NCI-H748 (cell line): ENCODE data around the gene ZNF608.

Source experiments
- DNase-seq: peaks from one replicate; lab custom pipeline; 2025; ENCODE audit not compliant: unreplicated experiment; lab: John Stamatoyannopoulos, UW

ZNF608 gene

GRCh38 chr5:124754206-124754927, 7.9 kb upstream of the ZNF608 start:
- DNase-seq: peak; percentile 86

- DNase-seq: no peak
Observed at GRCh38 chr5:124752854-124753720, 6.6 kb upstream of the ZNF608 start.

- DNase-seq: no peak
Observed at GRCh38 chr5:124751031-124751430, 4.6 kb upstream of the ZNF608 start.

GRCh38 chr5:124748687-124749594, 2.5 kb upstream of the ZNF608 start:
- DNase-seq: peak; percentile 99

- peak; percentile 84 for DNase-seq
Observed at GRCh38 chr5:124747791-124748686, 1.6 kb upstream of the ZNF608 start.

- DNase-seq: peak; percentile 99
Observed at GRCh38 chr5:124746916-124747790, 714 bp upstream of the ZNF608 start.

- DNase-seq: no peak
Observed at GRCh38 chr5:124745007-124745927, 1.2 kb downstream of the ZNF608 start.

GRCh38 chr5:124744170-124744971, 2.1 kb downstream of the ZNF608 start:
- peak; percentile 65 for DNase-seq

GRCh38 chr5:124743602-124744169, 2.8 kb downstream of the ZNF608 start:
- DNase-seq: peak; percentile 73

GRCh38 chr5:124742983-124743601, 3.3 kb downstream of the ZNF608 start:
- DNase-seq: peak; percentile 53

- no peak for DNase-seq
Observed at GRCh38 chr5:124742521-124742920, 3.9 kb downstream of the ZNF608 start.

GRCh38 chr5:124741711-124742496, 4.5 kb downstream of the ZNF608 start:
- peak; percentile 81 for DNase-seq

- DNase-seq: peak; percentile 54
Observed at GRCh38 chr5:124740991-124741583, 5.4 kb downstream of the ZNF608 start.

GRCh38 chr5:124740071-124740470, 6.4 kb downstream of the ZNF608 start:
- peak; percentile 47 for DNase-seq

GRCh38 chr5:124739634-124740025, 6.8 kb downstream of the ZNF608 start:
- peak; percentile 70 for DNase-seq
